ENCODE measurements around the gene SLC30A2. TPM values are rescaled to one million over a fixed set of nuclear protein-coding genes. Genes with fewer than 3 reads are reported as not detected.

Gene SLC30A2
- total RNA-seq, 4 donors from 2014 or later, result not detected

DNA sequence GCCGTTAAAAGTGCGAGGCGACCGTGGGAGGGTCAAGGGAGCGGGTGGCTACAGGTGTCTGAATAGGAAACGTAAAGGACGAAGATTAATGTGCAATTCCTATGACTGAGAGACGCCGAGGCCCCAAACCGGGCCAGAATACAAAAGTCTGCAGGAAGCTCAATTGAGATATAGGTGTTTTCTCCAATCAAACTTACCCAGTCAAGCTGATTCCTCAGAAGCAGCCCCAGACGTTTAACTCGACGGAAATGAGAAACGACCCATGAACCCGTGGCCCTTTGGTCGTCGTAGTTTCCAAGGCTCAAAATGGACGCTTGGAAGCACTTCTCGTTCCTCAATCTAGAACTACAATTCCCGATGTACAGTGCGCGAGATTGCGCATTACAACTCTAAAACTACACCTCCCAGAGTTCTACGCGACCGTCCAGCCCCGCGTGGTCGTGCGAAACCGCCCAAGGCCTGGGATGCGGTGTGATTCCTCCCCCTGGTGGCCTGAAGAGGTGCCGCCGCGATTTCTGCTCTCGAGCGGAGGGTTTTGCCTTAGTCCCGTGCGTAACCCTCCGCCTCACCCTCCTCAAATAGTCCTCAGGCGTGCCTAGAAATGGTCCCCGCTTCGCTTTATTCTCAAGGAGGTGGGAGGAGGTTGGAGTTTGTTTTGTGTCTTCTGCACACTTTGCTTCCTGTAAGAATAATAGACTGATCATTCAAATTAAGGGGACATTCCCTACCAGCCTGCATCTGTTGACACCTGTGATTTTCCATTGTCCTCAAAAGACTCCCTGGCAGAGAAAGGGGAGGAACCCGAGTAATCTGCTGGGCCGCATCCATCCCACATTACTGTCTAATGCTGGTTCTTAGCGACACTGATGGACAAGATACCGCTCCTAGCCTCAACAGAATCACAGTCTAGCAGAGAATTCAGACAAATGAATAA, 47.8 kb downstream of the SLC30A2 start, which contains the start of gene PAFAH2:
TSS of gene PAFAH2 (minus strand) at position 236 of the 934 bp plus-strand sequence. CDS start 7,247 bp downstream, outside the sequence.
- peaks cover 11 to 23% (median 15%) of the 10 kb centered on the region in 3 donors for H3K4me1 ChIP-seq
- WGBS, 2 donors, result 1% methylated on average over 25 to 44 of the region's 47 CpGs
- H3K36me3 ChIP-seq, result peaks cover 0 to 7% (median 0%) of the 10 kb centered on the region in 3 donors
- no peaks in the 10 kb centered on the region for H3K27me3 ChIP-seq
- H3K27ac ChIP-seq, result peak within 1 kb of the TSS; percentile 81 to 94 (median 90)
- no peaks in the 10 kb centered on the region for H3K9me3 ChIP-seq
- intact Hi-C loops (cut with DNase I), result loop anchor here (1.0 to 10.0 kb wide), 2 partner anchors 103 to 173 kb away; no protein-coding TSS in a partner anchor
- TF ChIP-seq, protein P1, sequence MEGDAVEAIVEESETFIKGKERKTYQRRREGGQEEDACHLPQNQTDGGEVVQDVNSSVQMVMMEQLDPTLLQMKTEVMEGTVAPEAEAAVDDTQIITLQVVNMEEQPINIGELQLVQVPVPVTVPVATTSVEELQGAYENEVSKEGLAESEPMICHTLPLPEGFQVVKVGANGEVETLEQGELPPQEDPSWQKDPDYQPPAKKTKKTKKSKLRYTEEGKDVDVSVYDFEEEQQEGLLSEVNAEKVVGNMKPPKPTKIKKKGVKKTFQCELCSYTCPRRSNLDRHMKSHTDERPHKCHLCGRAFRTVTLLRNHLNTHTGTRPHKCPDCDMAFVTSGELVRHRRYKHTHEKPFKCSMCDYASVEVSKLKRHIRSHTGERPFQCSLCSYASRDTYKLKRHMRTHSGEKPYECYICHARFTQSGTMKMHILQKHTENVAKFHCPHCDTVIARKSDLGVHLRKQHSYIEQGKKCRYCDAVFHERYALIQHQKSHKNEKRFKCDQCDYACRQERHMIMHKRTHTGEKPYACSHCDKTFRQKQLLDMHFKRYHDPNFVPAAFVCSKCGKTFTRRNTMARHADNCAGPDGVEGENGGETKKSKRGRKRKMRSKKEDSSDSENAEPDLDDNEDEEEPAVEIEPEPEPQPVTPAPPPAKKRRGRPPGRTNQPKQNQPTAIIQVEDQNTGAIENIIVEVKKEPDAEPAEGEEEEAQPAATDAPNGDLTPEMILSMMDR (IDR thresholded peaks at IDR 0.05), result peak; percentile 96 to 100 (median 100)
- peak in 3 of 4 donors; percentile 22 to 55 (median 49) for TF ChIP-seq POLR2A (IDR thresholded peaks at IDR 0.05)
- DNase-seq, result peak; percentile 88
- peak within 1 kb of the TSS; percentile 43 to 80 (median 68) for H3K4me3 ChIP-seq

- Histone ChIP-seq H3K36me3 (peaks cover 0 to 15% (median 0%) of the 10 kb centered on the region in 3 donors), H3K9me3 (no peaks in the 10 kb centered on the region), H3K27me3 (no peaks in the 10 kb centered on the region), H3K27ac (peak overlapping the region; percentile 81 to 94 (median 90)), H3K4me3 (peak overlapping the region; percentile 43 to 80 (median 68)), H3K4me1 (peaks cover 11 to 23% (median 15%) of the 10 kb centered on the region in 3 donors)
- 2 to 3% methylated on average over 13 of the region's 13 CpGs for WGBS, 2 donors
- no peak for DNase-seq
- TF ChIP-seq, protein P1 (IDR thresholded peaks at IDR 0.05), result no peak
- peak in 1 of 4 donors; percentile 29 for TF ChIP-seq POLR2A (IDR thresholded peaks at IDR 0.05)
- intact Hi-C loops (cut with DNase I), result loop anchor here (10.0 kb wide), 1 partner anchor 172 kb away; no protein-coding TSS in a partner anchor
Measured at GRCh38 chr1:25996966-25997827, 48.7 kb downstream of the SLC30A2 start.

DNA sequence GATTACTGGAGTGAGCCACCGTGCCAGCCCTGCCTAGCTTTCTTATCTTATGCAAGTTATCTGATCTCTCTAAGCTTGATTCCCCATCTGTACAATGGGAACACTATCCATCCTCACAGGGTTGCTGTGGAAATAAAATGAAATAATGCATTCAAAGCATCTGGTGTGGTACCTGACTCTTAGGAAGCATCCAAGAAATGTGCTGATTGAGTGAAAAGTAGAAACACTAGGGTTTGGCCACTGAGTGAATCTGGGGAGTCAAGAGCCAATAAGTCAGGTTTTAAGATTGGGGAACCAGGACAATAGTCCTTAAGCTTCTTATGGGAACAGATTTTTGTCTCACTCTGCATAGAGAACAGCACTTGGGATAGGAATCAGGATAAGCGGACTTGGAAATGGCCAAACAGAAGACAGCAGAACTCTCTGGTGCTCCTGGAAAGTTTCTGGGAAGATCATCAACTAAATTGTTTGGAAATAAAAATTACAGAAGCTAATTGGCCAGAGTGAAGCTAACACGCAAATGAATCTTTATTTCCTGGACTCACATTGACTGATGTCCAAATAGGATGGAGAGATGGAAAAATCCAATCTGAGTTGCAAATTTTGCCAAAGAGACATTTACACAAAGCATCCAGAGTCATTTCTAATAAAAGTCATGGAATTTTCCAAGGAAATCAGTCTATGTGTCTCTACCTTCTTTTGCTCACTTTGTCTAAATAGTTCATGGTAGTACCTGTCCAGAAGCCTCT, 51.3 kb downstream of the SLC30A2 start:
- H3K4me3 ChIP-seq, result no peak overlapping the region
- H3K27ac ChIP-seq, result no peak overlapping the region
- WGBS, 2 donors, result 93 to 97% methylated on average over 3 of the region's 3 CpGs
- no peaks in the 10 kb centered on the region for H3K27me3 ChIP-seq
- H3K4me1 ChIP-seq, result peaks cover 11 to 23% (median 15%) of the 10 kb centered on the region in 3 donors
- intact Hi-C loops (cut with DNase I), result loop anchor here (10.0 kb wide), 1 partner anchor 170 kb away; no protein-coding TSS in a partner anchor
- no peak for DNase-seq
- TF ChIP-seq POLR2A (IDR thresholded peaks at IDR 0.05), result no peak
- TF ChIP-seq, protein P1 (IDR thresholded peaks at IDR 0.05), result no peak
- peaks cover 0 to 29% (median 0%) of the 10 kb centered on the region in 3 donors for H3K36me3 ChIP-seq
- no peaks in the 10 kb centered on the region for H3K9me3 ChIP-seq

DNA sequence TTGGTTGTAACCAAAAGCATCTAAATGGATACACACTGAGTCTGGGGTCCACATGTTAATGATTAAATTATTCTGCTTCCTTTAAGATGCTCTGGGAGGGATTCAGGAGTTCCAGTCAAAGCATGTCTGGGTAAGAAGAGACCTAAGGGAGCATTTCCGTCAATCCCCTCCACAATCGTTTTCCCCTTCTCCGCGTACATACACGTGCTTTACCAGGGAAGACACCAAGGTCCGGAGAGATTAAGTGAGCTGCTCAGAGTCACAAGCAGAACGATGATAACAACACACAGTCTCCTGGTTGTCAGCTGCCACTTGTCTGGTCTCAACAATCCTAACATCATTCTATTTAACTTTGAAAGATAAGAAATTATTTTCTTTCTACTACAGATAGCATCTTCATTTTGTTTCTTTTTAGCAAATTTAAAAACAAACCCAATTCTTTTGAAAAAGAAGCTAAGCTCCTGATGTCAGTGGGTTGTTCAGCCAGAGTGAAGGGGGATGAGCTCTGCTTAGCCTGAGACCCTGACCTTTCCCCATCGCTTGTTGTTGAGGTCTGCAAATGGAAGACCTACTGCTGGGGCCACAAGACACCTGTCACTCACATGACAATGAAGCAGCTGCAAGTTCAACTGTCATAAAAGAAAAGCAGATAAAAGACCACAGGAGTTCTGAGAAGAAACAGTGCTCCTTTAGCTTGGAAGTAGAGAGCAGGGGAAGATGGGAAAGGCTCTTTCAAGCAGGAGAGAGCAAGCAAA, 52.5 kb downstream of the SLC30A2 start:
- H3K27ac ChIP-seq, result no peak overlapping the region
- no peak for TF ChIP-seq POLR2A (IDR thresholded peaks at IDR 0.05)
- TF ChIP-seq, protein P1 (IDR thresholded peaks at IDR 0.05), result no peak
- no peaks in the 10 kb centered on the region for H3K9me3 ChIP-seq
- H3K36me3 ChIP-seq, result peaks cover 0 to 39% (median 0%) of the 10 kb centered on the region in 3 donors
- peaks cover 7 to 17% (median 9%) of the 10 kb centered on the region in 3 donors for H3K4me1 ChIP-seq
- H3K27me3 ChIP-seq, result no peaks in the 10 kb centered on the region
- DNase-seq, result no peak
- WGBS, 2 donors, result 82 to 85% methylated on average over 8 of the region's 8 CpGs
- intact Hi-C loops (cut with DNase I), result loop anchor here (10.0 kb wide), 1 partner anchor 169 kb away; no protein-coding TSS in a partner anchor
- H3K4me3 ChIP-seq, result no peak overlapping the region

Measured in esophagus squamous epithelium (tissue), 5 donors.